Cardiac muscle cell (in vitro differentiated cells and primary cell): ENCODE measurements around the gene SP7. TPM values are rescaled to one million over a fixed set of nuclear protein-coding genes. Genes with fewer than 3 reads are reported as not detected.

Experiments
- DNase-seq, 2 donors: peaks; one replicate each; pipeline versions ENCODE4 v3.0.0 to v3.0.0-alpha.2; 2010 to 2017; ENCODE audit warnings: low read depth in 1 of 2, low spot score in 1 of 2
- H3K27ac ChIP-seq: fragments of 200-600 bp; sonication (generic); 2 replicates; pipeline ENCODE4 v1.5.1; 2016
- H3K27me3 ChIP-seq: fragments of 200-600 bp; sonication (generic); 2 replicates; pipeline ENCODE4 v1.6.0; 2016; ENCODE audit warnings: control low read depth
- H3K36me3 ChIP-seq: fragments of 200-600 bp; sonication (generic); 2 replicates; pipeline ENCODE4 v1.5.1; 2016; ENCODE audit warnings: control low read depth
- H3K4me1 ChIP-seq: fragments of 200-600 bp; sonication (generic); 2 replicates; pipeline ENCODE4 v1.8.1; 2017; ENCODE audit warnings: low read depth, mild to moderate bottlenecking, mixed run types
- H3K4me3 ChIP-seq: fragments of 200-600 bp; sonication (generic); 2 replicates; pipeline ENCODE4 v1.5.1; 2016; ENCODE audit warnings: mild to moderate bottlenecking
- H3K9me3 ChIP-seq: fragments of 200-600 bp; sonication (generic); 2 replicates; pipeline ENCODE4 v1.5.1; 2017; ENCODE audit warnings: low read depth, mild to moderate bottlenecking, control low read depth
- CTCF ChIP-seq: IDR thresholded peaks from 2 replicates; pipeline ENCODE4 v1.5.1; 2012; ENCODE audit warnings: low read depth, mild to moderate bottlenecking, low read length
- polyA plus RNA-seq: library from polyadenylated mRNA; unstranded; fragments of >200 nt; fragmentation: Nextera tagmentation; extraction: Ambion mirVana; gene quantifications from 2 replicates; pipeline ENCODE4 v1.2.1, GENCODE V29; 2016
- total RNA-seq: library from RNA; depleted of rRNA; stranded (reverse); fragments of >200 nt; gene quantifications from 2 replicates; pipeline ENCODE4 v1.2.3, GENCODE V29; 2016

SP7 gene
- total and polyA plus RNA-seq, 2 experiments from 2014 or later, result 0.39 to 0.45 TPM

- peaks cover 10% of the 10 kb centered on the region for H3K4me1 ChIP-seq
- H3K4me3 ChIP-seq, result no peak overlapping the region
- no peaks in the 10 kb centered on the region for H3K36me3 ChIP-seq
- H3K27me3 ChIP-seq, result peaks cover 7% of the 10 kb centered on the region
- no peak for TF ChIP-seq CTCF
- H3K27ac ChIP-seq, result no peak overlapping the region
- no peaks in the 10 kb centered on the region for H3K9me3 ChIP-seq
- DNase-seq, result no peak
Measured at GRCh38 chr12:53328043-53328435, 8.1 kb downstream of the SP7 start.

GRCh38 chr12:53327435-53328042, 8.6 kb downstream of the SP7 start:
- Histone ChIP-seq H3K36me3 (no peaks in the 10 kb centered on the region), H3K27me3 (peaks cover 7% of the 10 kb centered on the region), H3K4me3 (no peak overlapping the region), H3K4me1 (peaks cover 10% of the 10 kb centered on the region), H3K27ac (no peak overlapping the region), H3K9me3 (no peaks in the 10 kb centered on the region)
- peak; percentile 49 for TF ChIP-seq CTCF
- DNase-seq, result peak in 1 of 2 donors; percentile 48

- H3K27ac ChIP-seq, result no peak overlapping the region
- DNase-seq, result no peak
- H3K27me3 ChIP-seq, result peaks cover 7% of the 10 kb centered on the region
- peaks cover 14% of the 10 kb centered on the region for H3K4me1 ChIP-seq
- no peaks in the 10 kb centered on the region for H3K36me3 ChIP-seq
- no peaks in the 10 kb centered on the region for H3K9me3 ChIP-seq
- H3K4me3 ChIP-seq, result no peak overlapping the region
- no peak for TF ChIP-seq CTCF
Measured at GRCh38 chr12:53326460-53327185, 9.5 kb downstream of the SP7 start.

GRCh38 chr12:53325511-53326061, 10.6 kb downstream of the SP7 start:
- H3K27ac ChIP-seq, result peak overlapping the region; percentile 80
- peak in 1 of 2 donors; percentile 37 for DNase-seq

More at GRCh38 chr12:53325511-53326061, 10.6 kb downstream of the SP7 start:
- Histone ChIP-seq H3K4me1 (peaks cover 15% of the 10 kb centered on the region), H3K36me3 (no peaks in the 10 kb centered on the region), H3K4me3 (peak overlapping the region; percentile 34), H3K9me3 (no peaks in the 10 kb centered on the region), H3K27me3 (peaks cover 7% of the 10 kb centered on the region)
- TF ChIP-seq CTCF, result no peak
